22Rv1 (cell line): ENCODE data around the gene WTAP.
"Not testable (repeated sequence)": the region's sequence is repeated elsewhere in the genome, so short reads cannot be mapped to it uniquely, and the experiment has no call there.

ENCODE experiments used
- CTCF ChIP-seq: fragments of 450-650 bp; IDR thresholded peaks from 2 replicates; pipeline ENCODE4 v1.5.1; 2017; ENCODE audit warnings: mild to moderate bottlenecking
- ZFX ChIP-seq: fragments of 450-650 bp; IDR thresholded peaks from 2 replicates; pipeline ENCODE4 v1.6.1; 2017; ENCODE audit warnings: antibody characterized with exemption, borderline replicate concordance

GRCh38 chr6:159721981-159722380, 5.3 kb upstream of the WTAP start:
- TF ChIP-seq CTCF, ZFX: not testable (repeated sequence)
